Adrenal gland (tissue), 5 donors: ENCODE measurements around the gene FBXL7.

ENCODE experiments used
- CTCF ChIP-seq, 6 experiments: fragments of 450-650 bp in 4 of 6; fragments of 200-600 bp in 2 of 6; sonication (generic) in 1 of 6; IDR thresholded peaks; 1 replicate in 5 of 6; 2 replicates in 1 of 6; pipeline versions ENCODE4 v1.5.1 to v1.8.0; 2016 to 2021; ENCODE audit warnings: antibody characterized with exemption in 6 of 6, mild to moderate bottlenecking in 2 of 6, moderate library complexity in 1 of 6
- POLR2A ChIP-seq, 2 donors: fragments of 450-650 bp; IDR thresholded peaks; one replicate each; pipeline ENCODE4 v1.6.1; 2017; ENCODE audit warnings: antibody characterized with exemption in 2 of 2, mild to moderate bottlenecking in 2 of 2, moderate library complexity in 1 of 2
- donor health status: DM: no; HTN: no; CAD: no.

GRCh38 chr5:15558240-15558639, 58.3 kb downstream of the FBXL7 start:
- TF ChIP-seq POLR2A (IDR thresholded peaks at IDR 0.05): no peak
- TF ChIP-seq CTCF (IDR thresholded peaks at IDR 0.05): no peak
